Measurements from ENCODE around the gene RBMS1. TPM values are rescaled to one million over a fixed set of nuclear protein-coding genes. Genes with fewer than 3 reads are reported as not detected.
"Not testable (repeated sequence)": the region's sequence is repeated elsewhere in the genome, so short reads cannot be mapped to it uniquely, and the experiment has no call there.

Gene RBMS1
- total and polyA plus RNA-seq, 2 of the 13 experiments (the other 11 are each of a cell fraction or from before 2014, with no cell fraction given), result 55.5 to 110 TPM

GRCh38 chr2:160450486-160450885, 43.1 kb downstream of the RBMS1 start:
- CTCF ChIA-PET (ENCODE audit: low intra/inter-chr PET ratio, low total read pairs), result no interaction called here
- peaks cover 21% of the 10 kb centered on the region for H3K79me2 ChIP-seq (ENCODE audit: insufficient read depth, low read length)

GRCh38 chr2:160448821-160449220, 44.8 kb downstream of the RBMS1 start:
- FAIRE-seq; BruUV-seq (replicated peaks); intact Hi-C loops (cut with micrococcal nuclease; ENCODE audit: unreplicated experiment); H3K27me3 ChIP-seq (ENCODE audit: control insufficient read depth in 1 of 2, insufficient read depth in 2 of 2, low read length in 2 of 2); DNase-seq (ENCODE audit: low spot score); H3K4me2 ChIP-seq (ENCODE audit: low read depth, low read length); ATAC-seq; in situ Hi-C loops (cut with HindIII; ENCODE audit: extremely low pct_ligation_motif_present, low pct_unique_long_range_greater_than_20kb); CTCF ChIA-PET (ENCODE audit: low intra/inter-chr PET ratio, low total read pairs); POLR2A ChIA-PET; H3K27ac ChIP-seq (ENCODE audit: extremely low read length, insufficient read depth, low read length); H3K36me3 ChIP-seq (replicated peaks in 1 of 2; ENCODE audit: control insufficient read depth in 1 of 2, insufficient read depth in 2 of 2, low read length in 2 of 2); H3K4me3 ChIP-seq (replicated peaks in 1 of 3; ENCODE audit: insufficient read depth in 1 of 3, low read depth in 2 of 3, low read length in 3 of 3); H3K9ac ChIP-seq (ENCODE audit: insufficient read depth, low read depth, low read length); H3K9me3 ChIP-seq (ENCODE audit: low read length); H2AFZ ChIP-seq (ENCODE audit: low read length); H3K4me1 ChIP-seq (ENCODE audit: insufficient read depth, low read length): not testable (repeated sequence)
- 94% methylated on average over 13 of the region's 29 CpGs for WGBS (ENCODE audit: low lambda C conversion rate)
- peaks cover 31% of the 10 kb centered on the region; the same call in 1 of the 2 replicates for H4K20me1 ChIP-seq (ENCODE audit: insufficient read depth, low read length)
- H3K79me2 ChIP-seq (ENCODE audit: insufficient read depth, low read length), result peaks cover 24% of the 10 kb centered on the region

More at GRCh38 chr2:160450486-160450885, 43.1 kb downstream of the RBMS1 start:
- Histone ChIP-seq H2AFZ (ENCODE audit: low read length) (no peak overlapping the region), H3K4me1 (ENCODE audit: insufficient read depth, low read length) (peaks cover 26% of the 10 kb centered on the region), H3K9me3 (ENCODE audit: low read length) (no peaks in the 10 kb centered on the region), H3K4me2 (ENCODE audit: low read depth, low read length) (no peak overlapping the region), H3K9ac (ENCODE audit: insufficient read depth, low read depth, low read length) (no peak overlapping the region), H3K27me3 (ENCODE audit: control insufficient read depth in 1 of 2, insufficient read depth in 2 of 2, low read length in 2 of 2) (no peaks in the 10 kb centered on the region), H4K20me1 (ENCODE audit: insufficient read depth, low read length) (peaks cover 38% of the 10 kb centered on the region; the same call in 1 of the 2 replicates), H3K4me3 (replicated peaks in 1 of 3; ENCODE audit: insufficient read depth in 1 of 3, low read depth in 2 of 3, low read length in 3 of 3) (no peak overlapping the region), H3K36me3 (replicated peaks in 1 of 2; ENCODE audit: control insufficient read depth in 1 of 2, insufficient read depth in 2 of 2, low read length in 2 of 2) (peaks cover 2 to 6% of the 10 kb centered on the region in 2 experiments; a peak in 3 of 5 replicates), H3K27ac (ENCODE audit: extremely low read length, insufficient read depth, low read length) (no peak overlapping the region)
- DNase-seq (ENCODE audit: low spot score) (no peak), ATAC-seq (no peak), FAIRE-seq (no peak)
- in situ Hi-C loops (cut with HindIII; ENCODE audit: extremely low pct_ligation_motif_present, low pct_unique_long_range_greater_than_20kb) (no loop called here), intact Hi-C loops (cut with micrococcal nuclease; ENCODE audit: unreplicated experiment) (no loop called here)
- POLR2A ChIA-PET, result no interaction called here
- no peak for TF ChIP-seq TBL1XR1 (IDR thresholded peaks at IDR 0.05; ENCODE audit: borderline replicate concordance, low read length, partially characterized antibody)
- TF ChIP-seq MED8 (CRISPR knock-in tag; IDR thresholded peaks at IDR 0.05; ENCODE audit: insufficient replicate concordance), result no peak
- TF ChIP-seq, protein P1, sequence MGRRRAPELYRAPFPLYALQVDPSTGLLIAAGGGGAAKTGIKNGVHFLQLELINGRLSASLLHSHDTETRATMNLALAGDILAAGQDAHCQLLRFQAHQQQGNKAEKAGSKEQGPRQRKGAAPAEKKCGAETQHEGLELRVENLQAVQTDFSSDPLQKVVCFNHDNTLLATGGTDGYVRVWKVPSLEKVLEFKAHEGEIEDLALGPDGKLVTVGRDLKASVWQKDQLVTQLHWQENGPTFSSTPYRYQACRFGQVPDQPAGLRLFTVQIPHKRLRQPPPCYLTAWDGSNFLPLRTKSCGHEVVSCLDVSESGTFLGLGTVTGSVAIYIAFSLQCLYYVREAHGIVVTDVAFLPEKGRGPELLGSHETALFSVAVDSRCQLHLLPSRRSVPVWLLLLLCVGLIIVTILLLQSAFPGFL (CRISPR knock-in tag; IDR thresholded peaks at IDR 0.05), result no peak
- TF ChIP-seq RCOR2 (CRISPR knock-in tag; IDR thresholded peaks at IDR 0.05), result no peak
- TF ChIP-seq, protein P2, sequence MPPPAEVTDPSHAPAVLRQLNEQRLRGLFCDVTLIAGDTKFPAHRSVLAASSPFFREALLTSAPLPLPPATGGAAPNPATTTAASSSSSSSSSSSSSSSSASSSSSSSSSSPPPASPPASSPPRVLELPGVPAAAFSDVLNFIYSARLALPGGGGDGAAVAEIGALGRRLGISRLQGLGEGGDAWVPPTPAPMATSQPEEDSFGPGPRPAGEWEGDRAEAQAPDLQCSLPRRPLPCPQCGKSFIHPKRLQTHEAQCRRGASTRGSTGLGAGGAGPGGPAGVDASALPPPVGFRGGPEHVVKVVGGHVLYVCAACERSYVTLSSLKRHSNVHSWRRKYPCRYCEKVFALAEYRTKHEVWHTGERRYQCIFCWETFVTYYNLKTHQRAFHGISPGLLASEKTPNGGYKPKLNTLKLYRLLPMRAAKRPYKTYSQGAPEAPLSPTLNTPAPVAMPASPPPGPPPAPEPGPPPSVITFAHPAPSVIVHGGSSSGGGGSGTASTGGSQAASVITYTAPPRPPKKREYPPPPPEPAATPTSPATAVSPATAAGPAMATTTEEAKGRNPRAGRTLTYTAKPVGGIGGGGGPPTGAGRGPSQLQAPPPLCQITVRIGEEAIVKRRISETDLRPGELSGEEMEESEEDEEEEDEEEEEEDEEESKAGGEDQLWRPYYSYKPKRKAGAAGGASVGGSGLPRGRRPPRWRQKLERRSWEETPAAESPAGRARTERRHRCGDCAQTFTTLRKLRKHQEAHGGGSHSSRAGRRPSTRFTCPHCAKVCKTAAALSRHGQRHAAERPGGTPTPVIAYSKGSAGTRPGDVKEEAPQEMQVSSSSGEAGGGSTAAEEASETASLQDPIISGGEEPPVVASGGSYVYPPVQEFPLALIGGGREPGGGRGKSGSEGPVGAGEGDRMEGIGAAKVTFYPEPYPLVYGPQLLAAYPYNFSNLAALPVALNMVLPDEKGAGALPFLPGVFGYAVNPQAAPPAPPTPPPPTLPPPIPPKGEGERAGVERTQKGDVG (CRISPR knock-in tag; IDR thresholded peaks at IDR 0.05; ENCODE audit: borderline replicate concordance), result no peak
- no peak for TF ChIP-seq CBX2 (IDR thresholded peaks at IDR 0.05; ENCODE audit: low read depth, low read length)
- no peak for TF ChIP-seq CBX2 (CRISPR knock-in tag; IDR thresholded peaks at IDR 0.05; ENCODE audit: low read depth)
- TF ChIP-seq SRSF1 (optimal IDR thresholded peaks at IDR 0.05; ENCODE audit: low read depth, low read length), result no peak
- no peak for TF ChIP-seq MXI1 (IDR thresholded peaks at IDR 0.05; ENCODE audit: borderline replicate concordance, low read depth, low read length)
- BruUV-seq (replicated peaks), result no TSS peak

Data from HepG2 (cell line).